CD4-positive, alpha-beta T cell treated with Interleukin-17A for 1 hour (primary cell): ENCODE measurements around the gene PDE2A.

Experiments
- DNase-seq: peaks from one replicate; pipeline ENCODE4 v3.0.0-alpha.2; 2020

Gene PDE2A

GRCh38 chr11:72587696-72588095 is 86.5 kb downstream of the PDE2A start:
- DNase-seq = no peak

- DNase-seq = no peak
Observed at GRCh38 chr11:72586321-72587090, 87.7 kb downstream of the PDE2A start.

- peak; percentile 83 for DNase-seq
Observed at GRCh38 chr11:72585762-72586311, 88.4 kb downstream of the PDE2A start.

DNA sequence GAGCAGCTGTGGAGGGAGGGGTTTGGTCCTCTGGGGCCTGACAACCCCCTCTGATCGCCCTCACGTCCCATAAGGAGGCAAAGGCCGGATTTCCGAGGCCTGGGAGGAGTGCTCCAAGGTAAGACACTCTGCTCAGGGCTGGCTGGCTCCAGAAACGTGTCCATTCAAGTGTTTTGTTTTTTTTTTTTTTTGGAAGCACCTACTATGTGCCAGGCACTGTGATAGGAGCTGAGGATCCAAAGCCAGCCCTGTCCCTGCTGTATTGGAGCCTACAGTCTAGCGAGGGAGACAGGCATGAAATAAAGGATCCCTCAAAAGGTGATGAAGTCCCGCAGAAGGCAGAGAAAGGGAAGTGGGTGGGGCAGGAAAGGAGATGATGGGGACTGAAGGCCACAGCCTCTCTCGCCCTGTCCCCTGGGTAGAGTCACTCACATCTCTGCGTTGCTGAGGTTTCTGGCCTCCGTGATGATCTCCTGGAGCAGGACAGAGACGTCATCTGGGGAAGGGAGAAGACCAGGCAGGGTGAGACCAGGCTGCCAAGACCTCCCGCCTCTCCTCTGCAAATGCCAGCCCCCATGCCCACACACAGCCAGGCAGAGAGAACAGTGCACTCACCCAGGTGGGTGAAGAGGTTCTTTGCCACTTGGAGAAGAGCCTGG is 89.2 kb downstream of the PDE2A start:
- DNase-seq = peak; percentile 14

GRCh38 chr11:72584293-72584938 is 89.8 kb downstream of the PDE2A start:
- peak; percentile 74 for DNase-seq

GRCh38 chr11:72583616-72584292 is 90.5 kb downstream of the PDE2A start:
- no peak for DNase-seq

GRCh38 chr11:72583177-72583553 is 91.1 kb downstream of the PDE2A start:
- no peak for DNase-seq

GRCh38 chr11:72582206-72583176 is 91.7 kb downstream of the PDE2A start:
- DNase-seq = no peak

DNA sequence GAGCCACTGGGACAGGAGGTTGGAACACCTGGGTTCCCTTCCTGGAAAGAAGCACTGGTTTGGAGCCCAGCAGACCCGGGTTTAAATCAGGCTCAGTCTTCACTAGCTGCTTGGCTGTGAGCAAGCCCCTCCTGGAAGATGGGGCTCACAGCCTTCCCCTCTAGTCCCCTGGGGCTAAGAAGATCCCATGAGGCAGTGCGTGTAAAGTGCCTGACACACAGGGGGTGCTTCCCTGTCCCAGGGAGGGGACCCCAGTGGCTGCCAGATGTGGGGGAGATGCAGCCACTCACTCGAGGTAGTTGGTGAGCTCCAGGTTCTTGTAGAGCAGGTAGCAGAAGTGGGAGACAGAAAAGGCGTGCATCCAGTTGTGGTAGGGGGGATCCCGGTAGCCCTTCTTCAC is 93.2 kb downstream of the PDE2A start:
- no peak for DNase-seq

DNA sequence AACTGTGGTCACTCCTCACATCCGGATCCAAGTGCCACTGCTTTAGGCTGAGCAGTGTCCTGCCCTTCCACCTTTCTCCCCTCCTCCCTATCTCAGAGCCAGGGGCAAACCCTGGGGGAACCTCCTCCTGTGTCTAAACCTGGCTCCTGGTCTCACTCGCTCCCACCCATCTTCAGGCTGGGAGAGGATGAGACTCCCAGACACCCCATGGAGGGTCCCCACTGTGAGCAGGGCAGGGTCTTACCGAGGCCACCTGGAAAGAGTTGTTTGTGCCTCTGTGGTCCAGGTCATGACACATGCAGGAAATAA is 93.6 kb downstream of the PDE2A start:
- no peak for DNase-seq

DNA sequence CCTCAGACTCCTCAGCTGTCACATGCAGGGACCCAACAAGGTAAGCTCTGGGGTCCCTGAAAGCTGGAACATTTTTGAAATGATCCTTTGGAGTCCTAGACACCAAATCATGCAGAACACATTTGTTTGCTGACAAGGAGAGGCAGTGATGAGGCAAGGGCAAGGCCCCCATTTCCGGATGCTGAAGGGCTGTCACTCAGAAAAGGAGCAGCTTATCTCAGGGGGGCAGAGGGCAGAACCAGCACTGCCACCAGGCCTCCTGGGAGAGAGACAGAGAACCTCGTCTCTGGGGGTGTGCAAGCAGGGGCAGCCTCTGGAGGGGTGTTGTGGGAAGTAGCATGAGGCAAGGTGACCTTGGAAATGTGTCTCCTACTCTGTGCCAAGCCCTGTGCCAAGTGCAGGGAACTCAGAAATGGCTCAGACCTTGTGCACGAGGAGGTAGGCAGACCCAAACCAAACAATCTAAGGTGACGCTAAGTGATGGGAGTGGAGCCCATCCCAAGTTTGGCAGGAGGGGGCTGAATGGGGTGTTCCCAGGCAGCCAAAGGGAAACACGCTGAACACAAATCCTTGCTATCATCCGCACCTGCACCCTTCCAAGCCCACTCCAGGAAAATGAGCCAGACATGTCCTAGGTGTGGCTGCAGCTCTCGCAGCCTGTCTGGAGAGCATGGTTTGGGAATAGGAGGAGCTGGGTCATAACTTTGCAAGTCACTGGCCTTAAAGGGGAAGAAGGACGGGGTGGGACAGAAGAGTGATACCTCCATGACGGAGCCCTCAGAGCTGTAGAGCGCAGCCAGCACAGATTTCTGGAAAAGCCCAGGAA is 94.2 kb downstream of the PDE2A start:
- no peak for DNase-seq

GRCh38 chr11:72578991-72579815 is 95.0 kb downstream of the PDE2A start:
- no peak for DNase-seq

DNA sequence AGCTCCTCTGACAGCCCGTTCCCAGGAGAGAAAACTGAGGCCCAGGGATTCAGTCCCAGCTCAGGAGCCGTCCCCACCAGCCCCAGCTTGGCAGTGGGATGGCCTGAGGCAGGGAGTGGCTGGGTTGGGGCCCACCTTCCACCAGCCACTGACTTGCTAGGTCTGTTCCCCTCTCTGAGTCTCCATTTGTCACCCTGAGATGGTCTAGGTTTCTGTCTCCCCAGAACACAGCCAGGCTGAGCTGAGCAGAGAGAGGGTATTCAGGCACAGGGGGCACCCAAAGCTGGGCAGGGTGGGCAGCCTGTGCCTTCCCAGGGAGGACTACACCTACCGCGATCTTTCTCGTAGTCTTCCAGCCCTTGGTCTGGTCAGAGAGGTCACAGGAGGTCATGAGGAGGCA is 95.7 kb downstream of the PDE2A start:
- DNase-seq = no peak

GRCh38 chr11:72578051-72578450 is 96.2 kb downstream of the PDE2A start:
- DNase-seq = no peak

GRCh38 chr11:72577271-72577721 is 96.9 kb downstream of the PDE2A start:
- no peak for DNase-seq

DNA sequence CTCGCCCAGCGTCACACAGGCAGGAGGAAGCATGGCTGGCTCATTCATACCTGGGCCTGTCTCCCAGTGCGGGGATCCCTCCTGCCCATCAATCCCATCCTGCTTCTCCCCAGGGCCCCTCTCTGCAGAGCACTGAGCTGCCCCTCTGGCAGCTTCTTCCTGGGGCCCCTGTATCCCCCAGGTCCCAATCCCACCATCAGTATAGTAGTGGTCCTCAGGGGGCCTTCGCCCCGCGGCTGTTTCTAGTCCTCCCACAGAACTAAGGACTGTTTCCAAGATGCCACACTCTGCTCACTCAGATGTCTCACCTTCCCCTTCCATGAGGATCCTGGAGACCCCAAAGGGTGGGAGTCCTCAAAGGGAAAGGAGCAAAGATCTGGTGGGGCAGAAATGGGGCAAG is 97.6 kb downstream of the PDE2A start:
- DNase-seq = no peak

GRCh38 chr11:72576243-72576595 is 98.0 kb downstream of the PDE2A start:
- no peak for DNase-seq

DNA sequence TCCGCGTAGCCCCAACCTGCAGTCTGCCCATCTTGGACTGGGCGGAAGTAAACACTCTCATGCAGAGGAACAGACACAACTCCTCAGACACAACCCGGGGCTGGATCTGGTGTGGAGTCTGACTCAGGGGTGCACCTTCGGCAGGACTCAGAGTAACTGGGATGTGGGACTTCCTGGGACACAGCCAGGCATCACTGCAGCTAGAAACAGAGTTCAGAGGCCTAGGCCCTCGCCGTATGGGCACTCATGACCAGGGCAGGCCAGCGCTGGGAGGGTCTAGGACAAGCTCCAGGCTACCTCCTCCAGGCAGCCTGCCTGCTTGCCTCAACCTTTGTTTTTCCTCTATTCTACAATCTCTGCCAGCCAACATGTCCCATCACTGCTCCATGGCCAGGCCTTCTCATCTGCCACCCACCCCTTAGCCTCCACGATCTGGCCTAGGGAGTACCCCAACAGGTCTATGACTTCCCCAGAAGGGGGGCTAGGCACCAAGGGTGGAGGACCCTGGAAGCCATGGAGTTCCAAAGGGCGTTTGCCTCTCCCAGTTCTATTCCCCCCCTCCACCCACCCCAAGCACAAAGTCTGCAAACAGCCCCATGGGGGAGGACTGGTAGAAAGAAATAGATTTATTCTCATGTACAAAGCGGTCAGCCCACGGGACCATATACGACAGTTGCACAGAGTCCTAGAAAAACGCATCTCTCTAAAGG is 98.5 kb downstream of the PDE2A start:
- no peak for DNase-seq
